Measurements from ENCODE around the gene KMT2C. TPM values are rescaled to one million over a fixed set of nuclear protein-coding genes. Genes with fewer than 3 reads are reported as not detected.

The KMT2C gene
- polyA plus RNA-seq, 1 experiment: 16.7 TPM

DNA sequence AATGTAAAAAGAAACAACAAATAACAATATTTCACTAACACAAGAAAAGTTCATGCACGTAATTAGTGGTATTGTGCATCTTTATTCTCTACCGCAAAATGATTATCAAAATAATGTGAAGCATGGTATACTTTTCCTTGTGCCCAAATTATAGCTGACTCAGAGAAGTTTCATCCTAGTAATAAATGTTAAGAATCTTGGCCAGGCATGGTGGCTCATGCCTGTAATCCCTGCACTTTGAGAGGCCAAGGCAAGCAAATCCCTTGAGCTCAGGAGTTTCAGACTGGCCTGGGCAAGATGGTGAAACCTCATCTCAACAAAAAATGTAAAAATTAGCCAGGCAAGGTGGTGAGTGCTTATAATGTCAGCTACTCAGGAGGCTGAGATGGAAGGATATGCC lies 105.0 kb downstream of the KMT2C start:
- Histone ChIP-seq H3K27me3 (ENCODE audit: control insufficient read depth, insufficient read depth, low read length) (no peaks in the 10 kb centered on the region), H3K27ac (ENCODE audit: low read depth, low read length) (no peak overlapping the region), H3K9me3 (ENCODE audit: control insufficient read depth, insufficient read depth, low read length) (no peaks in the 10 kb centered on the region), H3K4me3 (ENCODE audit: low read depth, low read length) (no peak overlapping the region)
- POLR2A ChIA-PET: no interaction called here
- no peak for DNase-seq (ENCODE audit: low read depth, low spot score)
- CTCF ChIA-PET: interaction anchor here (0.7 to 2.3 kb wide), 2 partner anchors 11 to 38 kb away, joined by 4 to 5 read pairs; no protein-coding TSS in a partner anchor
- TF ChIP-seq, protein P1, sequence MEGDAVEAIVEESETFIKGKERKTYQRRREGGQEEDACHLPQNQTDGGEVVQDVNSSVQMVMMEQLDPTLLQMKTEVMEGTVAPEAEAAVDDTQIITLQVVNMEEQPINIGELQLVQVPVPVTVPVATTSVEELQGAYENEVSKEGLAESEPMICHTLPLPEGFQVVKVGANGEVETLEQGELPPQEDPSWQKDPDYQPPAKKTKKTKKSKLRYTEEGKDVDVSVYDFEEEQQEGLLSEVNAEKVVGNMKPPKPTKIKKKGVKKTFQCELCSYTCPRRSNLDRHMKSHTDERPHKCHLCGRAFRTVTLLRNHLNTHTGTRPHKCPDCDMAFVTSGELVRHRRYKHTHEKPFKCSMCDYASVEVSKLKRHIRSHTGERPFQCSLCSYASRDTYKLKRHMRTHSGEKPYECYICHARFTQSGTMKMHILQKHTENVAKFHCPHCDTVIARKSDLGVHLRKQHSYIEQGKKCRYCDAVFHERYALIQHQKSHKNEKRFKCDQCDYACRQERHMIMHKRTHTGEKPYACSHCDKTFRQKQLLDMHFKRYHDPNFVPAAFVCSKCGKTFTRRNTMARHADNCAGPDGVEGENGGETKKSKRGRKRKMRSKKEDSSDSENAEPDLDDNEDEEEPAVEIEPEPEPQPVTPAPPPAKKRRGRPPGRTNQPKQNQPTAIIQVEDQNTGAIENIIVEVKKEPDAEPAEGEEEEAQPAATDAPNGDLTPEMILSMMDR (IDR thresholded peaks at IDR 0.05; ENCODE audit: low read depth, low read length): no peak

GRCh38 chr7:152329469-152329868 lies 106.3 kb downstream of the KMT2C start:
- POLR2A ChIA-PET: no interaction called here
- H3K4me3 ChIP-seq (ENCODE audit: low read depth, low read length): no peak overlapping the region
- TF ChIP-seq, protein P1 (IDR thresholded peaks at IDR 0.05; ENCODE audit: low read depth, low read length): no peak
- no peaks in the 10 kb centered on the region for H3K27me3 ChIP-seq (ENCODE audit: control insufficient read depth, insufficient read depth, low read length)
- H3K9me3 ChIP-seq (ENCODE audit: control insufficient read depth, insufficient read depth, low read length): no peaks in the 10 kb centered on the region
- H3K27ac ChIP-seq (ENCODE audit: low read depth, low read length): no peak overlapping the region
- DNase-seq (ENCODE audit: low read depth, low spot score): no peak
- CTCF ChIA-PET: interaction anchor here (0.6 to 0.7 kb wide), 2 partner anchors 138 to 377 kb away, joined by 3 read pairs; no protein-coding TSS in a partner anchor

GRCh38 chr7:152328234-152328633 lies 107.6 kb downstream of the KMT2C start:
- TF ChIP-seq, protein P1 (IDR thresholded peaks at IDR 0.05; ENCODE audit: low read depth, low read length): no peak
- Histone ChIP-seq H3K27me3 (ENCODE audit: control insufficient read depth, insufficient read depth, low read length) (no peaks in the 10 kb centered on the region), H3K27ac (ENCODE audit: low read depth, low read length) (no peak overlapping the region), H3K4me3 (ENCODE audit: low read depth, low read length) (no peak overlapping the region), H3K9me3 (ENCODE audit: control insufficient read depth, insufficient read depth, low read length) (no peaks in the 10 kb centered on the region)
- CTCF ChIA-PET: no interaction called here
- POLR2A ChIA-PET: interaction anchor here (0.6 kb wide), 1 partner anchor 107 kb away, joined by 3 read pairs; no protein-coding TSS in a partner anchor
- DNase-seq (ENCODE audit: low read depth, low spot score): no peak

- Histone ChIP-seq H3K27me3 (ENCODE audit: control insufficient read depth, insufficient read depth, low read length) (no peaks in the 10 kb centered on the region), H3K9me3 (ENCODE audit: control insufficient read depth, insufficient read depth, low read length) (no peaks in the 10 kb centered on the region), H3K27ac (ENCODE audit: low read depth, low read length) (no peak overlapping the region), H3K4me3 (ENCODE audit: low read depth, low read length) (no peak overlapping the region)
- POLR2A ChIA-PET: no interaction called here
- no peak for DNase-seq (ENCODE audit: low read depth, low spot score)
- CTCF ChIA-PET: interaction anchor here (0.6 to 1.2 kb wide), 2 partner anchors 20 to 79 kb away, joined by 3 to 4 read pairs; no protein-coding TSS in a partner anchor
- TF ChIP-seq, protein P1 (IDR thresholded peaks at IDR 0.05; ENCODE audit: low read depth, low read length): no peak
Observed at GRCh38 chr7:152315845-152316244, 120.0 kb downstream of the KMT2C start.

DNA sequence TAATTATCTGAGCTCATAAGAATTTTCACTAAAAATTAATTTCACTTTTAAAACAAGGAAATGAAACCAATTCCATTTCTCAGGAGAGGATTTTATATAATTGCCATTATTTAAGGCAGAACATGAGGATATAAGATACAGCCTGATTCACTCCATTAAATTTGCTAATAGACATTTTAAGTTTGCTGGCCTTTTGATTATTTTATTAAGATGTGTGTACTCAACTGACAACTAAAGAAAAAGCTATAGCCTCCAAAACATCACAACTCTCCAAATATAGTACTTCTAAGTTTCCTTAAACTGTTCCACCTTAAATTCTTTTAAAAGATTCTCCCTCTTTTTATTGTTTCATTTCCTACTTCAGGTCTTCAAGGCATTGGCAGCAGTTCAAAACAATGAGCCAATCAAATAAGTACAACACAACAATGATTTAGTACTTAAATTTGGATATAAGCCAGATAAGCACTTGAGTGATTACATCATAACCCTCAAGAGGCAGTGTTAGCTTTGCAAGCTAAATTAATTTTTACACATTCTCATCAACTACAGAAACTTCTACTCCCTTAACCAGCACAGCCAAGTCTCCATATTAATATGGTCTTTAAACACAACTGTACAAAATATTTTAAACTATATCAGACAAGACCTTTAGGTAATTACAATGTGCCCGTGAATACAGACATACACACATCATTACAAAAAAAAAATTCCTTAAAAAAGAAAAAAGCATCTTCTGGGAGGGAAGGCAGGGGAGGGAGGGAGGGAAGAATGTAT lies 121.8 kb downstream of the KMT2C start:
- Histone ChIP-seq H3K9me3 (ENCODE audit: control insufficient read depth, insufficient read depth, low read length) (no peaks in the 10 kb centered on the region), H3K27ac (ENCODE audit: low read depth, low read length) (no peak overlapping the region), H3K27me3 (ENCODE audit: control insufficient read depth, insufficient read depth, low read length) (no peaks in the 10 kb centered on the region), H3K4me3 (ENCODE audit: low read depth, low read length) (no peak overlapping the region)
- ChIA-PET CTCF (interaction anchor here (0.9 to 1.4 kb wide), 3 partner anchors 28 to 392 kb away, joined by 3 read pairs; no protein-coding TSS in a partner anchor), POLR2A (no interaction called here)
- TF ChIP-seq, protein P1 (IDR thresholded peaks at IDR 0.05; ENCODE audit: low read depth, low read length): no peak
- DNase-seq (ENCODE audit: low read depth, low spot score): peak; percentile 29
